GM13976 (cell line): Measurements from ENCODE around the gene FUS.
"Not testable (repeated sequence)": the region's sequence is repeated elsewhere in the genome, so short reads cannot be mapped to it uniquely, and the experiment has no call there.

Experiments
- DNase-seq: peaks from one replicate; pipeline ENCODE4 v3.0.0; 2012; ENCODE audit warnings: low spot score
- CTCF ChIP-seq: IDR thresholded peaks from 2 replicates; pipeline ENCODE4 v1.5.1; 2012; ENCODE audit warnings: borderline replicate concordance, mild to moderate bottlenecking; ENCODE audit not compliant: insufficient read depth; ENCODE audit errors: extremely low read depth, missing control alignments, control extremely low read depth
- in situ Hi-C: fragments of 300-500 bp; cut with MboI; formaldehyde crosslinking; loops from one replicate; pipeline ENCODE4 v1.12.0; 2022; ENCODE audit warnings: low sequenced_read_pairs, mixed read lengths, inconsistent platforms; ENCODE audit not compliant: unreplicated experiment

Gene FUS

GRCh38 chr16:31138621-31139578 is 41.0 kb upstream of the FUS start:
- DNase-seq = peak; percentile 17
- TF ChIP-seq CTCF = no peak
- in situ Hi-C loops = no loop called here

GRCh38 chr16:31141071-31141469 is 38.9 kb upstream of the FUS start:
- DNase-seq, in situ Hi-C loops: not testable (repeated sequence)

- no peak for TF ChIP-seq CTCF
- in situ Hi-C loops = no loop called here
- peak; percentile 48 for DNase-seq
Measured at GRCh38 chr16:31141489-31142108, 38.3 kb upstream of the FUS start.

GRCh38 chr16:31142109-31143010 is 37.6 kb upstream of the FUS start:
- DNase-seq = peak; percentile 100
- in situ Hi-C loops = no loop called here
- TF ChIP-seq CTCF = peak; percentile 94

DNA sequence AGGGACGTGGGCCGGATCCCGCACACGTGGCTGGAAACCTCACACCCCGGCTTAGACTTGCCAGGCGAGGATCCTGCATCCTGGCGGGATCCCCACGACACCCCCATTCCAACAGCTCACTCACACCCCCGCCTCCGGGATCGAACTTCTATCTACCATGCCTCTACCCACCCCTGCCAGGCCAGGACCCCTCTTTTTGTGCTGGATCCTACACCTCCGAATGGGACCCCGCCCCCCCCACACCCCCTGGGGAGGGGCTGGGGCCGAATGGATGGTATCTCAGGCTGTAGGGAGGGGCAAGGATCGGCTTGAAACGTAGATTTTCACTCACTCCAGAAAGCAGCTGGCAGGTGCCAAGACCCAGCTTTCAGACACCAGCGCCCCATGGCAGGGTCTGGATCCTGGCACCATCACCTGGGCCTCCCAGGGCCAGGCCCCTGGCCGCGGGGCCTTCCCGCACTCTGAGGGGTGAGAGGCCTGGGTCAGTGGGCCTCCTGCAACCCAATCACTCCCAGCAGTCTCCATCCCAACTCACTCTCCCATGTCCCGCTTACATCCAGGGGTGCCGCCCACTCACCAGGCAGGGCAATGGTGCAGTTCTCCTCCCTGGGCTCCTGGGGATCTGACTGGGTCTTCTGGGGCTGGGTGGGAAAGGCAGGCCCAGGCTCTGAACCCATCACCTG is 36.8 kb upstream of the FUS start:
- no peak for TF ChIP-seq CTCF
- in situ Hi-C loops = no loop called here
- no peak for DNase-seq

- DNase-seq = no peak
- in situ Hi-C loops = no loop called here
- no peak for TF ChIP-seq CTCF
Measured at GRCh38 chr16:31143694-31144148, 36.2 kb upstream of the FUS start.

GRCh38 chr16:31144418-31144817 is 35.5 kb upstream of the FUS start:
- in situ Hi-C loops, DNase-seq: not testable (repeated sequence)
